ENCODE results near the gene ZBTB34. TPM values are rescaled to one million over a fixed set of nuclear protein-coding genes. Genes with fewer than 3 reads are reported as not detected.

The ZBTB34 gene
- total RNA-seq, 2 donors from 2014 or later, result 3.5 to 6.2 TPM

- Histone ChIP-seq H3K4me1 (peaks cover 0 to 13% of the 10 kb centered on the region in 2 donors), H3K27ac (peak within 1 kb of the TSS; percentile 72 to 87), H3K36me3 (no peaks in the 10 kb centered on the region), H3K4me3 (peak within 1 kb of the TSS; percentile 47 to 62), H3K9me3 (no peaks in the 10 kb centered on the region), H3K27me3 (no peaks in the 10 kb centered on the region)
- peak; percentile 95 for DNase-seq (ENCODE audit: low spot score)
- TF ChIP-seq CTCF (IDR thresholded peaks at IDR 0.05), result no peak
Measured at GRCh38 chr9:126914458-126915280, 54.2 kb downstream of the ZBTB34 start, which contains the start of gene RALGPS1. TSS of gene RALGPS1 (plus strand) at chr9:126914782. CDS start at chr9:126962290, 47,508 bp downstream.

GRCh38 chr9:126915281-126915816 is 54.9 kb downstream of the ZBTB34 start:
- no peak for TF ChIP-seq CTCF (IDR thresholded peaks at IDR 0.05)
- H3K27me3 ChIP-seq, result no peaks in the 10 kb centered on the region
- no peaks in the 10 kb centered on the region for H3K9me3 ChIP-seq
- peak overlapping the region; percentile 47 to 62 for H3K4me3 ChIP-seq
- no peak for DNase-seq (ENCODE audit: low spot score)
- no peak overlapping the region for H3K27ac ChIP-seq
- H3K4me1 ChIP-seq, result peaks cover 0 to 13% of the 10 kb centered on the region in 2 donors
- no peaks in the 10 kb centered on the region for H3K36me3 ChIP-seq

- Histone ChIP-seq H3K4me1 (peaks cover 0 to 13% of the 10 kb centered on the region in 2 donors), H3K27ac (no peak overlapping the region), H3K4me3 (peak overlapping the region in 1 of 2 donors; percentile 62), H3K9me3 (no peaks in the 10 kb centered on the region), H3K27me3 (no peaks in the 10 kb centered on the region), H3K36me3 (no peaks in the 10 kb centered on the region)
- no peak for TF ChIP-seq CTCF (IDR thresholded peaks at IDR 0.05)
- no peak for DNase-seq (ENCODE audit: low spot score)
Measured at GRCh38 chr9:126915846-126916543, 55.6 kb downstream of the ZBTB34 start.

- DNase-seq (ENCODE audit: low spot score), result no peak
- no peak for TF ChIP-seq CTCF (IDR thresholded peaks at IDR 0.05)
- no peak overlapping the region for H3K27ac ChIP-seq
Measured at GRCh38 chr9:126916909-126917308, 56.5 kb downstream of the ZBTB34 start.

GRCh38 chr9:126919193-126919592 is 58.8 kb downstream of the ZBTB34 start:
- H3K4me1 ChIP-seq, result peaks cover 0 to 10% of the 10 kb centered on the region in 2 donors
- H3K27ac ChIP-seq, result no peak overlapping the region
- H3K27me3 ChIP-seq, result no peaks in the 10 kb centered on the region
- H3K4me3 ChIP-seq, result no peak overlapping the region
- TF ChIP-seq CTCF (IDR thresholded peaks at IDR 0.05), result no peak
- no peaks in the 10 kb centered on the region for H3K9me3 ChIP-seq
- no peak for DNase-seq (ENCODE audit: low spot score)
- H3K36me3 ChIP-seq, result no peaks in the 10 kb centered on the region

More at GRCh38 chr9:126916909-126917308, 56.5 kb downstream of the ZBTB34 start:
- H3K4me1 ChIP-seq, result peaks cover 0 to 13% of the 10 kb centered on the region in 2 donors
- H3K9me3 ChIP-seq, result no peaks in the 10 kb centered on the region
- no peaks in the 10 kb centered on the region for H3K36me3 ChIP-seq
- H3K4me3 ChIP-seq, result no peak overlapping the region
- H3K27me3 ChIP-seq, result no peaks in the 10 kb centered on the region
